ENCODE measurements around the gene CLDN11.
A peak's percentile ranks its signal among the peaks of the same experiment; 100 is the strongest.

CLDN11 gene

DNA sequence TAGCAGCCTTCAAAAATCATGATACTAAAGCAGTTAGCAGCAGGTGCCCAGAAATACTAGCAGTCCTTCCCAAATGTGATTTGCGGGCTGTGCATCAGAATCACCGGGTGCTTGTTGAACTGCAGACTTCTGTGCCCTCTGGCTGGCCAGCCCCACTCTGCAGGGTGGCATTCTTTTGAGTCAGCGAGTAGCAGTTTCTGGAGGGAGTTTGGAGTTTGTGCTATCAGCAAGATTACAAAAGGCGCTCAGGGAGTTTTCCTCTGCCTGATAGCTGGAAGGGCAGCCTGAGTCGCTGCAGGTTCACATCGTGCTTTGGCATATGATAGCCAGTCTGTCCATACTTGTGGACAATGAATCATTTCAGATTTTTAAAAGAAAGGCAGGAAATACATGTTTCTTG lies 57.6 kb downstream of the CLDN11 start:
- TF ChIP-seq, protein P1, sequence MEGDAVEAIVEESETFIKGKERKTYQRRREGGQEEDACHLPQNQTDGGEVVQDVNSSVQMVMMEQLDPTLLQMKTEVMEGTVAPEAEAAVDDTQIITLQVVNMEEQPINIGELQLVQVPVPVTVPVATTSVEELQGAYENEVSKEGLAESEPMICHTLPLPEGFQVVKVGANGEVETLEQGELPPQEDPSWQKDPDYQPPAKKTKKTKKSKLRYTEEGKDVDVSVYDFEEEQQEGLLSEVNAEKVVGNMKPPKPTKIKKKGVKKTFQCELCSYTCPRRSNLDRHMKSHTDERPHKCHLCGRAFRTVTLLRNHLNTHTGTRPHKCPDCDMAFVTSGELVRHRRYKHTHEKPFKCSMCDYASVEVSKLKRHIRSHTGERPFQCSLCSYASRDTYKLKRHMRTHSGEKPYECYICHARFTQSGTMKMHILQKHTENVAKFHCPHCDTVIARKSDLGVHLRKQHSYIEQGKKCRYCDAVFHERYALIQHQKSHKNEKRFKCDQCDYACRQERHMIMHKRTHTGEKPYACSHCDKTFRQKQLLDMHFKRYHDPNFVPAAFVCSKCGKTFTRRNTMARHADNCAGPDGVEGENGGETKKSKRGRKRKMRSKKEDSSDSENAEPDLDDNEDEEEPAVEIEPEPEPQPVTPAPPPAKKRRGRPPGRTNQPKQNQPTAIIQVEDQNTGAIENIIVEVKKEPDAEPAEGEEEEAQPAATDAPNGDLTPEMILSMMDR (IDR thresholded peaks at IDR 0.05; ENCODE audit: low read length, missing control alignments) = no peak
- DNase-seq (ENCODE audit: low read depth) = no peak
- H3K4me3 ChIP-seq (replicated peaks; ENCODE audit: low read depth, low read length) = no peak overlapping the region

DNA sequence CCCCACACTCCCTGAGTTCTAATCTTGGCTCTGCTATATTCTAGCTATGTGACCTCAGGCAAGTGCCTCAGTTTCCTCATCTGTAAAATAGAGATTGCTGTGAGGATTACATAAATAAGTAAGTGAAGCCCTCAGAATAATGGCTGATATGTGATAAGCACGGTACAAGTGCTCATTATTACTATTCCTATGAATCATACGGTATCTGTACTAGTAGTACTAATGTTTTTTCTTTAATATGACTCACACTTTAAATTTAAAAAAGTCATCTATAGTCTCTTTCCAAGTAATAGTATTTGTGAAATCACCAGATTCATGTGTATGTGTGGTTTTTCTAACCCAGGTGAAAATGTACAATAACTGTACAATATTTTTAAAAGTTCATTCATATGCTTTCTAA lies 58.7 kb downstream of the CLDN11 start:
- no peak overlapping the region for H3K4me3 ChIP-seq (replicated peaks; ENCODE audit: low read depth, low read length)
- DNase-seq (ENCODE audit: low read depth) = no peak
- TF ChIP-seq, protein P1 (IDR thresholded peaks at IDR 0.05; ENCODE audit: low read length, missing control alignments) = no peak

DNA sequence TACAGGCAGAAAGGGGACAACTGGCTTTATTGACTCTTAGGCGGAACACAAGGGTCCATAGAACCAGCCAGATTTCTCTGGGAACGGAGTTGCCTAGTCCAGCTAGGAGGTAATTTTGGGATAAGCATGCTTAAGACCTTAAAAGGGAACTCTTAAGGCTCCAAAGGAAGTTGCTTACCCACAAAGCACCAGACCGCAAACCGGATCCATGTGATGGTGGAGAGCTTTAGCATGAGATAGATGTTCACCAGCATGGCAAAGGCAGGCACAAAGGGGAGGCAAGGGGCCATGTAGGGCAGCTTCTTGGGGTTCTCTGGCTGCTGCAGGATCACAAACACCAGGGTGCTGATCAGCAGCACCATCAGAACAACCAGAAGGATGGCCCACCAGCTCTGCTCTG lies 61.4 kb downstream of the CLDN11 start:
- TF ChIP-seq, protein P1 (IDR thresholded peaks at IDR 0.05; ENCODE audit: low read length, missing control alignments) = no peak
- no peak overlapping the region for H3K4me3 ChIP-seq (replicated peaks; ENCODE audit: low read depth, low read length)
- DNase-seq (ENCODE audit: low read depth) = no peak

DNA sequence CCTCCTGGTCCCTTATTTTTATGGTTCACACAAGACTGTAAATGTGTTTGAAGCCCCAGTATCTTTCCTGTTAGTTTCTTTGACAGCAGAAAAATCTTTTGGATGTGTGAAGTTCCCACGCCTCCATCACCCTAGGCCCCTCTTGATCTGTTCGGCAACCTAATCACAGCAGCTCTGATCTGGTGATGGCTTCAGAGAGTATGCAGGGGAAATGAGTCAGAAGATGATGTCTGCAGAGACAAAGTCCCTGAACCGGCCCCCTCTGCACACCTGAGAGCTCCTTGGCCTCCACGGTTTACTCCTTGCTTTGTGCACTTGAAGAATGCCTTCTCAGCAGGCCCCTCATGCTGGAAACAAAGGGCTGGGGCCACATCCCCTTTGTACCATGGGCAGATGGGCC lies 63.5 kb downstream of the CLDN11 start:
- no peak overlapping the region for H3K4me3 ChIP-seq (replicated peaks; ENCODE audit: low read depth, low read length)
- no peak for DNase-seq (ENCODE audit: low read depth)
- TF ChIP-seq, protein P1 (IDR thresholded peaks at IDR 0.05; ENCODE audit: low read length, missing control alignments) = no peak

DNA sequence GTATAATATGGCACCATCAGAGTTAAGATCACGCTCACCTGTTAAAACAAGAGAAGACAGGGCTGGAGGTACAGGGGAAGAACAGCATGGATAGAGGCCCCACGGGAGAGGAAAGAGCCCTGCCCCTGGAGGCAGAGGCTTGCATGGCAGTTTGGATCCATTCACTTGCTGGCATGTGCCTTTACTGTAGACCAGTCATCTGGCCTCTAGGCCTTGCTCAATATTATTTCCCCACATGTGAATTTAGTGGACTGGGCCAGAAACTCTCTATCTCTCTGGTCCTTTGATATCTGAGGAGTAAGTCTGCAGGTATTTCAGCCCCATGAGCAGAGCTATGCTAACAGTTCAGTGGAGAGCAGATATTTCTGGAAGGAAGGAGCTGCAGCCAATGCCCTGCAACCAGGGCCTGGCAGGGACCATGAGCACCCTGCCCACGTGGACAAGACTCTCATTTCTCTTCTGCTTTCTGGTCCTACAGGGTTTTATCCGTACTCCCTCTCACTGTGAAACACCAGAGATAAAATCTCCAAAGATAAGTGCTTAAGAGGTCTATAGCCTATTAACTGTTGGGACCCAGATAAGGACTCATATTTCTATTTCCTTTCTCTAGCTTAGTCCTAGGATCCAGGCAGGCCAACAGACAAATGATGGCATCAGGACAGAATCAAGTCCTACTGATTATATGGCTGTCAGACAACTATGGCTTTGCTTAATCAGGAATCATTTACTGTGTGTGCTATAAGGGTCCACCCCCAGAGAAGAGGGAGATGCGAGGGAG lies 65.0 kb downstream of the CLDN11 start:
- no peak for DNase-seq (ENCODE audit: low read depth)
- H3K4me3 ChIP-seq (replicated peaks; ENCODE audit: low read depth, low read length) = no peak overlapping the region
- TF ChIP-seq, protein P1 (IDR thresholded peaks at IDR 0.05; ENCODE audit: low read length, missing control alignments) = peak; percentile 23

Measured in fibroblast of pulmonary artery (primary cell).